HCT116 (cell line): ENCODE results near the gene ZFP36L2. TPM values are rescaled to one million over a fixed set of nuclear protein-coding genes. Genes with fewer than 3 reads are reported as not detected.
A peak's percentile ranks its signal among the peaks of the same experiment; 100 is the strongest.

ENCODE experiments used
- ATAC-seq: fragments of 200-7000 bp; cut with Tn5 transposase; 2 replicates; pipeline ENCODE4 v1.9.1; 2020; ENCODE audit warnings: mild to moderate bottlenecking, moderate library complexity
- BruUV-seq: library from RNA; stranded (reverse); fragments of 400-500 nt; replicated peaks from 2 replicates; lab custom pipeline; 2021; lab: Mats Ljungman, UMichigan
- CTCF ChIA-PET: fragments of 300-600 bp; sonication (Branson Sonifier 250); formaldehyde crosslinking; loops from one replicate; lab custom pipeline; 2021; ENCODE audit warnings: antibody characterized with exemption; lab: Charles Lee
- POLR2A ChIA-PET: fragments of 300-600, 350-600 bp; sonication (Branson Sonifier 250); formaldehyde crosslinking; loops from one replicate; lab custom pipeline; 2021; ENCODE audit warnings: antibody characterized with exemption; lab: Charles Lee
- RAD21 ChIA-PET, 2 experiments: fragments of 300-600 bp; sonication (Branson Sonifier 250); formaldehyde crosslinking; loops; one replicate each; lab custom pipeline; 2023; ENCODE audit warnings: low total read pairs in 2 of 2; ENCODE audit not compliant: uncharacterized antibody in 2 of 2, unreplicated experiment in 2 of 2, low non-redundant PET in 1 of 2; lab: Charles Lee
- DNase-seq: peaks from one replicate; pipeline ENCODE4 v3.0.0-alpha.2; 2010; ENCODE audit warnings: low read depth, low spot score
- H2AFZ ChIP-seq: fragments of 200-600 bp; shearing (Covaris generic), sonication (generic); 2 replicates; pipeline ENCODE4 v1.6.1; 2017; ENCODE audit warnings: low read depth, mixed run types, mixed read lengths, antibody characterized with exemption, low read length; ENCODE audit not compliant: poor library complexity, severe bottlenecking
- H3K27ac ChIP-seq: 2 replicates; pipeline ENCODE4 v1.5.1; 2012; ENCODE audit warnings: low read depth, low read length
- H3K27me3 ChIP-seq: fragments of 200-600 bp; sonication (generic); 2 replicates; pipeline ENCODE4 v1.6.1; 2016; ENCODE audit warnings: mixed run types, low read length, mixed read lengths; ENCODE audit not compliant: insufficient read depth
- H3K36me3 ChIP-seq, 2 experiments: fragments of 200-500 bp in 1 of 2; fragments of 200-600 bp in 1 of 2; sonication (Bioruptor generic) in 1 of 2; sonication (generic) in 1 of 2; 2 replicates each; pipeline versions ENCODE4 v1.5.1 to v1.6.1; 2014 to 2016; ENCODE audit warnings: low read length in 2 of 2, inconsistent platforms in 1 of 2, mixed read lengths in 1 of 2, mixed run types in 1 of 2; ENCODE audit not compliant: insufficient read depth in 2 of 2, control insufficient read depth in 1 of 2
- H3K4me1 ChIP-seq, 2 experiments: fragments of 200-600 bp in 1 of 2; sonication (generic) in 1 of 2; 2 replicates each; pipeline versions ENCODE4 v1.5.1 to v1.6.1; 2012 to 2017; ENCODE audit warnings: low read length in 2 of 2, inconsistent platforms in 1 of 2, mild to moderate bottlenecking in 1 of 2, mixed read lengths in 1 of 2, mixed run types in 1 of 2, moderate library complexity in 1 of 2; ENCODE audit not compliant: insufficient read depth in 2 of 2, control insufficient read depth in 1 of 2
- H3K4me2 ChIP-seq: fragments of 200-600 bp; sonication (generic); 2 replicates; pipeline ENCODE4 v1.6.1; 2017; ENCODE audit warnings: mixed run types, low read length, mixed read lengths
- H3K4me3 ChIP-seq, 2 experiments: fragments of 200-600 bp in 1 of 2; sonication (generic) in 1 of 2; replicated peaks in 1 of 2; 2 replicates each; pipeline ENCODE4 v1.5.1; 2011 to 2016; ENCODE audit warnings: low read length in 2 of 2, control low read depth in 1 of 2, low read depth in 1 of 2, mild to moderate bottlenecking in 1 of 2, mixed read lengths in 1 of 2, mixed run types in 1 of 2
- H3K79me2 ChIP-seq: fragments of 200-600 bp; sonication (generic); 2 replicates; pipeline ENCODE4 v1.6.1; 2017; ENCODE audit warnings: mild to moderate bottlenecking, mixed run types, low read length, moderate library complexity, mixed read lengths; ENCODE audit not compliant: insufficient read depth
- H3K9ac ChIP-seq: fragments of 200-600 bp; sonication (generic); 2 replicates; pipeline ENCODE4 v1.6.1; 2016; ENCODE audit warnings: low read length, mixed read lengths
- H3K9me2 ChIP-seq: fragments of 200-600 bp; sonication (generic), shearing (Covaris generic); 2 replicates; pipeline ENCODE4 v1.6.1; 2017; ENCODE audit warnings: mixed run types, mild to moderate bottlenecking, moderate library complexity; ENCODE audit not compliant: insufficient read depth
- H3K9me3 ChIP-seq, 2 experiments: fragments of 200-500 bp in 1 of 2; fragments of 200-600 bp in 1 of 2; sonication (Bioruptor generic) in 1 of 2; sonication (generic) in 1 of 2; 2 replicates each; pipeline ENCODE4 v1.6.1; 2014 to 2017; ENCODE audit warnings: low read length in 2 of 2, mixed read lengths in 2 of 2, inconsistent platforms in 1 of 2, low read depth in 1 of 2, mild to moderate bottlenecking in 1 of 2, mixed run types in 1 of 2, moderate library complexity in 1 of 2; ENCODE audit not compliant: control insufficient read depth in 1 of 2, insufficient read depth in 1 of 2
- H4K20me1 ChIP-seq: fragments of 200-600 bp; sonication (generic), shearing (Covaris generic); 2 replicates; pipeline ENCODE4 v1.6.1; 2017; ENCODE audit warnings: mixed run types, mild to moderate bottlenecking, moderate library complexity; ENCODE audit not compliant: insufficient read depth
- ATF3 ChIP-seq: IDR thresholded peaks from 2 replicates; pipeline ENCODE4 v1.6.1; 2012
- CBX3 ChIP-seq: IDR thresholded peaks from 2 replicates; pipeline ENCODE4 v1.6.1; 2012; ENCODE audit warnings: low read depth
- CEBPB ChIP-seq: IDR thresholded peaks from 2 replicates; pipeline ENCODE4 v1.6.1; 2012; ENCODE audit warnings: low read depth
- CTCF ChIP-seq, 3 experiments: fragments of 200-600 bp in 1 of 3; sonication (generic) in 1 of 3; IDR thresholded peaks in 2 of 3; conservative IDR thresholded peaks in 1 of 3; 2 replicates each; pipeline ENCODE4 v1.5.1; 2012 to 2017; ENCODE audit warnings: low read depth in 2 of 3, low read length in 2 of 3, antibody characterized with exemption in 1 of 3, borderline replicate concordance in 1 of 3, control low read depth in 1 of 3, mild to moderate bottlenecking in 1 of 3, mixed read lengths in 1 of 3, mixed run types in 1 of 3, moderate library complexity in 1 of 3; ENCODE audit not compliant: insufficient read depth in 1 of 3
- EGR1 ChIP-seq: IDR thresholded peaks from 2 replicates; pipeline ENCODE4 v1.6.1; 2012; ENCODE audit warnings: low read depth
- EZH2 ChIP-seq: fragments of 200-600 bp; sonication (generic); IDR thresholded peaks from 2 replicates; pipeline ENCODE4 v1.6.1; 2017; ENCODE audit warnings: antibody characterized with exemption, mixed run types
- FOSL1 ChIP-seq: IDR thresholded peaks from 2 replicates; pipeline ENCODE4 v1.6.1; 2012; ENCODE audit warnings: low read depth
- MAX ChIP-seq: IDR thresholded peaks from 2 replicates; pipeline ENCODE4 v1.6.1; 2012
- POLR2AphosphoS5 ChIP-seq: IDR thresholded peaks from 2 replicates; pipeline ENCODE4 v1.6.1; 2011; ENCODE audit warnings: mild to moderate bottlenecking, low read depth, low read length, moderate library complexity
- RAD21 ChIP-seq: IDR thresholded peaks from 2 replicates; pipeline ENCODE4 v1.6.1; 2012; ENCODE audit warnings: low read depth, mild to moderate bottlenecking
- SIN3A ChIP-seq: IDR thresholded peaks from 2 replicates; pipeline ENCODE4 v1.6.1; 2012; ENCODE audit warnings: low read depth
- SRF ChIP-seq: IDR thresholded peaks from 2 replicates; pipeline ENCODE4 v1.6.1; 2012; ENCODE audit warnings: low read depth
- TCF7L2 ChIP-seq: IDR thresholded peaks from 2 replicates; pipeline ENCODE4 v1.7.0; 2011; ENCODE audit warnings: borderline replicate concordance, inconsistent platforms; ENCODE audit not compliant: insufficient read depth, insufficient read length; ENCODE audit errors: extremely low read depth
- YY1 ChIP-seq: IDR thresholded peaks from 2 replicates; pipeline ENCODE4 v1.6.1; 2011; ENCODE audit warnings: low read length, low read depth, moderate library complexity, mild to moderate bottlenecking; ENCODE audit not compliant: insufficient replicate concordance; ENCODE audit errors: extremely low read depth
- ZFX ChIP-seq: fragments of 450-650 bp; IDR thresholded peaks from 2 replicates; pipeline ENCODE4 v1.6.1; 2017
- ZNF274 ChIP-seq: fragments of 200-500 bp; sonication (Bioruptor generic); IDR thresholded peaks from 2 replicates; pipeline ENCODE4 v1.6.1; 2014; ENCODE audit warnings: mild to moderate bottlenecking, low read depth, low read length, inconsistent platforms
- intact Hi-C: fragments of 100-400 bp; cut with micrococcal nuclease; formaldehyde crosslinking; loops from 2 replicates; pipeline ENCODE4 v1.10.0; 2022
- total RNA-seq: library from RNA; stranded (reverse); gene quantifications from one replicate; pipeline ENCODE4 v1.2.1, GENCODE V29; 2021; ENCODE audit not compliant: unreplicated experiment
- TF ChIP-seq, protein P1 (sequence below): IDR thresholded peaks from 2 replicates; pipeline ENCODE4 v1.6.1; 2012; ENCODE audit warnings: low read depth
- TF ChIP-seq, protein P2 (sequence below): IDR thresholded peaks from 2 replicates; pipeline ENCODE4 v1.6.1; 2011; ENCODE audit warnings: mild to moderate bottlenecking, low read length, moderate library complexity; ENCODE audit not compliant: insufficient replicate concordance; ENCODE audit errors: extremely low read depth

ZFP36L2 gene
- total RNA-seq, 1 experiment from 2014 or later = 30.3 TPM

DNA sequence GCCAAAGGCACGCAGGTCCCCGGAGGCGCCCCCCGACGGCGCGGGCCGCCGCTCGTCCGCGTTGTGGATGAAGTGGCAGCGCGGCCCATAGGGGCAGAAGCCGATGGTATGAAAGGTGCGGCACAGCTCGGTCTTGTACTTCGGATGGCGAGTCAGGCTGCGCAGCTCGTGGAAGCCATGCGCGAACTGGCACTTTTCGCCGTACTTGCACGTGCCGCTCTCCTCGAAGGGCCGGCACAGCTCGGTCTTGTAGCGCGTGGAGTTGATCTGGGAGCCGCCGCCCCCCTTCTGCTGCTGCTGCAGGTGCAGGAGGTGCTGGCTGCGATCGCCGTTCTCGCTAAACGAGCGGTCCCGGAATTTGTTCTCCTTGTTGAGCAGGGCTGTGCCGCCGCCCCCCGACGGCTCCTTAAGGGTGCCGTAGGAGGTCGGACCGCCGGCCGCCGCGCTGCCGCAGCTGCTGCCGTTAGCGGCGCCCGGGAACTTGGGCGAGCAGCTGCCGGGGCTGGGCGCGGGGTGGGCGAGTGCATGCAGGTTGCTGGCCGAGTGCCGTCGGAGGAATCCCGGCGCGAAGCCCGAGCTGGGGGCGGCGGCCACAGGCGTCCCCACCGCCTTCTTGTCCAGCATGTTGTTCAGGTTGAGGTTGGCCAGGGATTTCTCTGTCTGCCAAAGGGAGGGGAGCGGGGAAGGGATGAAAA is 1.2 kb downstream of the ZFP36L2 start:
- peak overlapping the region; percentile 84 to 88 for H3K4me3 ChIP-seq
- H3K9me3 ChIP-seq = no peaks in the 10 kb centered on the region
- CTCF ChIA-PET = interaction anchor here (0.6 to 1.2 kb wide), 2 partner anchors 251 to 279 kb away, joined by 3 to 4 read pairs; no protein-coding TSS in a partner anchor
- peaks cover 50 to 56% of the 10 kb centered on the region in 2 experiments for H3K4me1 ChIP-seq
- no peak overlapping the region for H2AFZ ChIP-seq
- ATAC-seq (no peak), DNase-seq (no peak)
- peak overlapping the region; percentile 92 for H3K4me2 ChIP-seq
- H3K9ac ChIP-seq = peak overlapping the region; percentile 96
- H3K27ac ChIP-seq = peak overlapping the region; percentile 96
- RAD21 ChIA-PET = no interaction called here
- peaks cover 11 to 12% of the 10 kb centered on the region in 2 experiments; a peak in 3 of 4 replicates for H3K36me3 ChIP-seq
- POLR2A ChIA-PET = interaction anchor here (0.7 to 2.4 kb wide), 3 partner anchors 94 to 366 kb away, joined by 3 to 7 read pairs (median 7); no protein-coding TSS in a partner anchor
- H3K27me3 ChIP-seq = no peaks in the 10 kb centered on the region
- no peaks in the 10 kb centered on the region for H4K20me1 ChIP-seq
- H3K79me2 ChIP-seq = peaks cover 48% of the 10 kb centered on the region
- BruUV-seq = no TSS peak
- H3K9me2 ChIP-seq = no peaks in the 10 kb centered on the region
- intact Hi-C loops = loop anchor here (5.0 kb wide), 3 partner anchors 48 to 317 kb away; no protein-coding TSS in a partner anchor
- TF ChIP-seq, protein P1, sequence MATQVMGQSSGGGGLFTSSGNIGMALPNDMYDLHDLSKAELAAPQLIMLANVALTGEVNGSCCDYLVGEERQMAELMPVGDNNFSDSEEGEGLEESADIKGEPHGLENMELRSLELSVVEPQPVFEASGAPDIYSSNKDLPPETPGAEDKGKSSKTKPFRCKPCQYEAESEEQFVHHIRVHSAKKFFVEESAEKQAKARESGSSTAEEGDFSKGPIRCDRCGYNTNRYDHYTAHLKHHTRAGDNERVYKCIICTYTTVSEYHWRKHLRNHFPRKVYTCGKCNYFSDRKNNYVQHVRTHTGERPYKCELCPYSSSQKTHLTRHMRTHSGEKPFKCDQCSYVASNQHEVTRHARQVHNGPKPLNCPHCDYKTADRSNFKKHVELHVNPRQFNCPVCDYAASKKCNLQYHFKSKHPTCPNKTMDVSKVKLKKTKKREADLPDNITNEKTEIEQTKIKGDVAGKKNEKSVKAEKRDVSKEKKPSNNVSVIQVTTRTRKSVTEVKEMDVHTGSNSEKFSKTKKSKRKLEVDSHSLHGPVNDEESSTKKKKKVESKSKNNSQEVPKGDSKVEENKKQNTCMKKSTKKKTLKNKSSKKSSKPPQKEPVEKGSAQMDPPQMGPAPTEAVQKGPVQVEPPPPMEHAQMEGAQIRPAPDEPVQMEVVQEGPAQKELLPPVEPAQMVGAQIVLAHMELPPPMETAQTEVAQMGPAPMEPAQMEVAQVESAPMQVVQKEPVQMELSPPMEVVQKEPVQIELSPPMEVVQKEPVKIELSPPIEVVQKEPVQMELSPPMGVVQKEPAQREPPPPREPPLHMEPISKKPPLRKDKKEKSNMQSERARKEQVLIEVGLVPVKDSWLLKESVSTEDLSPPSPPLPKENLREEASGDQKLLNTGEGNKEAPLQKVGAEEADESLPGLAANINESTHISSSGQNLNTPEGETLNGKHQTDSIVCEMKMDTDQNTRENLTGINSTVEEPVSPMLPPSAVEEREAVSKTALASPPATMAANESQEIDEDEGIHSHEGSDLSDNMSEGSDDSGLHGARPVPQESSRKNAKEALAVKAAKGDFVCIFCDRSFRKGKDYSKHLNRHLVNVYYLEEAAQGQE = no peak
- TF ChIP-seq EGR1 (no peak), CBX3 (no peak), SRF (no peak), ZNF274 (no peak), ZFX (no peak), EZH2 (no peak), TCF7L2 (no peak), CTCF (IDR thresholded peaks at IDR 0.05 in 2 of 3, conservative IDR thresholded peaks at IDR 0.05 in 1 of 3; ENCODE audit: borderline replicate concordance in 1 of 3, insufficient read depth in 1 of 3, low read depth in 2 of 3, low read length in 2 of 3) (no peak), RAD21 (no peak), CEBPB (no peak), MAX (no peak), SIN3A (no peak), YY1 (no peak), POLR2AphosphoS5 (no peak), FOSL1 (no peak), ATF3 (no peak)
- TF ChIP-seq, protein P2, sequence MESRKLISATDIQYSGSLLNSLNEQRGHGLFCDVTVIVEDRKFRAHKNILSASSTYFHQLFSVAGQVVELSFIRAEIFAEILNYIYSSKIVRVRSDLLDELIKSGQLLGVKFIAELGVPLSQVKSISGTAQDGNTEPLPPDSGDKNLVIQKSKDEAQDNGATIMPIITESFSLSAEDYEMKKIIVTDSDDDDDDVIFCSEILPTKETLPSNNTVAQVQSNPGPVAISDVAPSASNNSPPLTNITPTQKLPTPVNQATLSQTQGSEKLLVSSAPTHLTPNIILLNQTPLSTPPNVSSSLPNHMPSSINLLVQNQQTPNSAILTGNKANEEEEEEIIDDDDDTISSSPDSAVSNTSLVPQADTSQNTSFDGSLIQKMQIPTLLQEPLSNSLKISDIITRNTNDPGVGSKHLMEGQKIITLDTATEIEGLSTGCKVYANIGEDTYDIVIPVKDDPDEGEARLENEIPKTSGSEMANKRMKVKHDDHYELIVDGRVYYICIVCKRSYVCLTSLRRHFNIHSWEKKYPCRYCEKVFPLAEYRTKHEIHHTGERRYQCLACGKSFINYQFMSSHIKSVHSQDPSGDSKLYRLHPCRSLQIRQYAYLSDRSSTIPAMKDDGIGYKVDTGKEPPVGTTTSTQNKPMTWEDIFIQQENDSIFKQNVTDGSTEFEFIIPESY = no peak
